Fibroblast of skin of right quadriceps (primary cell): Measurements from ENCODE around the gene BTBD9.
A peak's percentile ranks its signal among the peaks of the same experiment; 100 is the strongest.

Experiments
- DNase-seq: peaks from one replicate; pipeline ENCODE4 v3.0.0-alpha.2; 2013

The BTBD9 gene

GRCh38 chr6:38503960-38504682 lies 135.6 kb downstream of the BTBD9 start:
- DNase-seq, result no peak

GRCh38 chr6:38503032-38503773 lies 136.5 kb downstream of the BTBD9 start:
- no peak for DNase-seq

- no peak for DNase-seq
Measured at GRCh38 chr6:38502423-38502822, 137.3 kb downstream of the BTBD9 start.

GRCh38 chr6:38501931-38502330 lies 137.8 kb downstream of the BTBD9 start:
- no peak for DNase-seq

GRCh38 chr6:38499529-38500096 lies 140.1 kb downstream of the BTBD9 start:
- DNase-seq, result no peak

DNA sequence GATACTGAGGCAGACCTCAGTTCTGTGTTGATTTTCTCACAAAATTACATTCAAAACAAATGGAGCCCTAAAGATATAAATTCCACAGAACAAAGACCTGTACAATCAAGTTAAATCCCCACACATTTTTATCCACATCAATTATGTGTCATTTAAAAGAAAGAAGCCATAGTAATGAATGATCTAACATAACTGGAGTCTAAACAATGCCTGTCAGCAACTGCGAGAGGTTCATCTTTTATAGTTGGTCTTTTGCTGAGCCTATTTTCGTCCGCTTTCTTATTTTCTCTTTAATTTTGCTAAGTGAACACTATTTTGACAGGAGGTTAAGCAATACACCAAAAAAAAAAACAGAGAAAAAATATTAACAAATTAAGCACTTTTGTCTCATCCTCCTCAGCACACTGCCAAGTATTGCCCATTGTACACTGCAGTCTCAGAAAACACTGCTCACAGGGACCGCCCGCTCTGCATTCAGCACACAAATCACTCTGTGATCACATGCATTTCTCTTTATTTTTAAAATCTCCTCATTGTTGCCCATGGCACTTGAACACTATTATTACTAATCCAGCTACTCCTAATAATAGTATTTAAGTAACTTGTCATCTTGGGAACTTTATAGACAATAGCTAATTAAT lies 140.8 kb downstream of the BTBD9 start:
- no peak for DNase-seq

- DNase-seq, result no peak
Measured at GRCh38 chr6:38498085-38498484, 141.6 kb downstream of the BTBD9 start.

DNA sequence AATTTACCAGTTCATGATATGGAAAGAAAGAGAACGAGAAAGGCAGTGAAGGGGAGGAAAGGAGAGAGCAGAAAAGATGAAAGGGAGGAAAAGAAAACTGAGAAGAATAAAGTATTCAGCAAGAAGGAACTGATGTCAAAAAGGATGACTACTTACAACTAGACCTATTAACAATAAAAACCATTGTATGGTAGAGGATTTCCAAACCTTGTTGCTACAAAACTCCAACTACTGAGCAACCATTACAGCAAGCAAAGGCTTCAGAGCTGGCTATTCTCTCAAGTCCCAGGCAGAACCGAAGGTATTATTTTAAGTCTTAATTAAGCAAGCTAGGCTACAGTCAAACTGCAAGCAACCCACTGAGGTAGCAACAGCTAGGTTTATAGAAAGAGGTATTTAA lies 142.2 kb downstream of the BTBD9 start:
- DNase-seq, result no peak

DNA sequence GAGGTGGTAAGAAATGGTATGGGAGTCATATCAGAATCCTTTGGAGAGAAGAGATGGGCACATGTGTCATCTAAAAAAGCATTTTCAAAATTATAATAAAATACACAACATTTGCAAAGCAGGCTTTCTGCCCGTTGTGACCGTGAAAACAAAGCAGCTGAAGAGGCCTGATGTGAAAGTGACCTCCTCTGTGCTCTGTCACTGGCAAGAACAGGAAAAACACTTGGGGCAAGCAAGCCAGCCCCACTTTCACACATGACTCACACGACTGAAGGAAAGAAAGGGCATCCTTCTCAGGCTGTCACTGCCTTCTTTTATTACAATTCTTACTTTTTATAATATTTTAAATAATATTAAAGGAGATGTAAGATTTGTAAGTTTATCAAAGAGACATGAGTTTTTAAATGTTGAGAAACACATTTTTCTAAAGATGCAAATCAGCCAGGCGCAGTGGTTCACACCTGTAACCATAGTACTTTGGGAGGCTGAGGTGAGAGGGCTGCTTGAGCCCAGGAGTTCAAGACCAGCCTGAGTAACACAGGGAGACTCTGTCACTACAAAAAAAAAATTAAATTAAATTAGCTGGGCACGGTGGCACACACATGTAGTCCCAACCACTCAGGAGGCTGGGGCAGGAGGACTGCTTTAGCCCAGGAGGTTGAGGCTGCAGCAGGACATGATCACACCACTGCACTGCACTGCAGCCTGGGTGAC lies 143.7 kb downstream of the BTBD9 start:
- DNase-seq, result no peak

GRCh38 chr6:38495518-38495917 lies 144.2 kb downstream of the BTBD9 start:
- no peak for DNase-seq

GRCh38 chr6:38493931-38494547 lies 145.7 kb downstream of the BTBD9 start:
- DNase-seq, result peak; percentile 69

DNA sequence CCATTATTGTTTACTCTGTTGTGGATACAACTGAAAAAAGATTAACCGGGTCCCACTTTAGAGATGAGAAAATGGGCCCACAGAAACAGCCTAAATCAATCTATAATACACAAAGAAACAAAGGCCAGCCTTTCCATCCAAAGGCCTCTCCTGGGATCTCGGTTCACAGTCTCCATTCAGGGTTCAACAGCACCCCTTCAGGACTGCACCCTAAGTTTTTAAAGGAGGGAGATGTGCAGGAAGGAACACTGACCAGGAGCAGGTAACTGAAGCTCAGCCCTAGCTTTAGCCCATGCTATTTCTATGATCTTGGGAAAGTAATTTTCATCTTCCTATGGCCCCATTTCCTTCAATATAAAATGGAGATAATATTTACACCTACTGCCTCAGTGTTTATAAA lies 147.7 kb downstream of the BTBD9 start:
- DNase-seq, result no peak

GRCh38 chr6:38489951-38490350 lies 149.8 kb downstream of the BTBD9 start:
- DNase-seq, result peak; percentile 77

- DNase-seq, result no peak
Measured at GRCh38 chr6:38487423-38487822, 152.3 kb downstream of the BTBD9 start.

DNA sequence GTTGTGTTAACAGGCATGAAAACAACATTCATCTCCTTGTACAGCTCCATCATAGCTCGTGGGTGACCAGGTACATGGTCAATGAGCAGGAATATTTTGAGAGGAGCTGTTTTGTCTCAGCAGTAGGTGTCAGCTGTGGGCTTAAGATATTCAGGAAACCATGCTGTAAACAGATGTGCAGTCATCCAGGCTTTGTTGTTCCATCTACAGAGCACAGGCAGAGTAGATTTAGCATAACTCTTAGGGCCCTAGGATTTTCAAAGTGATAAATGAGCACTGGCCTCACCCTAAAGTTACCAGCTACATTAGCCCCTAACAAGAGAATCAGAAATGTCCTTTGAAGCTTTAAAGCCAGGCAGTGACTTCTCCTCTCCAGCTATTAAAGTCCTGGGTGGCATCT lies 154.2 kb downstream of the BTBD9 start:
- no peak for DNase-seq

DNA sequence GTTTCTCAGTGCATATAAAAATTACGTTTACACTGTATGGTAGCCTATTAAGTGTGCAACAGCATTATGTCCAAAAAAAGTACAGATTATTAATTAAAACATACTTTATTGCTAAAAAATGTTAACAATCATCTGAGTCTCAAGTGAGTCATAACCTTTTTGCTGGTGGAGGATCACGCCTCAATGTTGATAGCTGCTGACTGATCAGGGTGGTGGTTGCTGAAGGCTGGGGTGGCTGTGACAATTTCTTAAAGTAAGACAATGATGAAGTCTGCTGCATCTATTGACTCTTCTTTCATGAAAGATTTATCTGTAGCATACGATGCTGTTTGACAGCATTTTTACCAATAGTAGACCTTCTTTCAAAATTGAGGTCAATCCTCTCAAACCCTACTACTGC lies 155.1 kb downstream of the BTBD9 start:
- no peak for DNase-seq

DNA sequence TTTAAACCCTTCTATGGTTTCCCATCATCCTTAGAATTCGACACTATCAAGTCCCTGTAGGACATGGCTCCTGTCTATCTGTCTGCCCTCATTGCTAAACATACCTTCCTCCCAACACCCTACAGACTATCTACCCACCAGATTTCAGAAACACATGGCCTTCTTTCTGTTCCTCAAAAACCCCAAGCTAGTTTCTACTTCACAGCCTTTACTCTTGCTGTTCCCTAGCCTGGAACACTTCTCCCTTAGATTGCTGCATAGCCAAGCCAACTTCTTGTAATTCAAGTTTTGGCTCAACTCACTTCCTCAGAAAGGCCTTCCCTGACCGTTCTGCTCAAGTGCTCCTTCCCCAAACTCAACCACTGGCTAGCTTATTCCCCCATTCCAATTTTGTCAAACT lies 156.2 kb downstream of the BTBD9 start:
- no peak for DNase-seq

DNA sequence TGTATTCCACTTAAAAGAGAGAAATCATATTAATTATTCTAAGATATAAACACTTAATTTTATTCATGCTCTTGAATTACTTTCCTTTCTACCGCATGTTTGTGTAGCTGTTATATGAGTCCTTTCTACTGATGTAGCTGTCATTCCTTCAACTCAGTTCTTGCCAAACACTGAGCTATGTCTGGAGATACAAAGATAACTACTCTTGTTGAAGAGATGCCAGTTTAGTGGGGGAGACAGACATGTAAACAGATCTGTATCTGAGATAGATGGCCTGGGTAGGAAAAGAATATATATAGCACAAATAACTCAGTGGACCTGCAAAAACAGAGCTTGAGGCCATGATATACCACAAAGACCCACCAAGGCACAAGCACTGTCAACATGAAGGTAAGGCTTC lies 157.3 kb downstream of the BTBD9 start:
- peak; percentile 57 for DNase-seq

GRCh38 chr6:38481851-38482250 lies 157.9 kb downstream of the BTBD9 start:
- DNase-seq, result no peak

DNA sequence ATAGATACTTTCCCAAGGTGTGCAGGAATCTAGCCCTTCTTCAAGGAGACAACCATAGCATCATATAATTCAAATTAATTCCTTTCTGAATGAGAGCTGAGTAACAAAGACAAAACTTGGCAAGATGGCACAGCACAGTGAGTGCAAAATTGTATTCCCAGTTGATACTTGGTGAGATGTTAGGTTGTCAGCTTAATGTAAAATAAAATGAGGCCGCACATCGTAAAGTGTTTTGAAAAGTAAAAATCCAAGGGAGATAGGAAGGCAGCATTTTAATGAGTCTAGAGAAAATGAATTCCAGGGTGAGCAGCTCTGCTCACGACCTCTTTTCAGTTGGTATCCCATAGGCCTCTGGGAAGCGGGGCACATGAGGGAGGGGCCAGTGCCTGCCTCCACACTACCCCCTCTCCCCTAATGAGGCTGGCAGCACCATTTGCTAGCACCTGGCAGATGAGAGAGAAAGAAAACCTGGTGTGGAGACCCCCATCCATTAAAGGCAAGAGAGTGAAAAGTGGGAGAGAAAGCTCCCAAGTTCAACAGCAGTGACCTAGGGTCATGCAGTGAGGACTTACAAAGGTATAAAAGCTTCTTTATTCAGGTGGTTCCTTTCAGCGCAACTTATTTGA lies 158.4 kb downstream of the BTBD9 start:
- DNase-seq, result no peak

DNA sequence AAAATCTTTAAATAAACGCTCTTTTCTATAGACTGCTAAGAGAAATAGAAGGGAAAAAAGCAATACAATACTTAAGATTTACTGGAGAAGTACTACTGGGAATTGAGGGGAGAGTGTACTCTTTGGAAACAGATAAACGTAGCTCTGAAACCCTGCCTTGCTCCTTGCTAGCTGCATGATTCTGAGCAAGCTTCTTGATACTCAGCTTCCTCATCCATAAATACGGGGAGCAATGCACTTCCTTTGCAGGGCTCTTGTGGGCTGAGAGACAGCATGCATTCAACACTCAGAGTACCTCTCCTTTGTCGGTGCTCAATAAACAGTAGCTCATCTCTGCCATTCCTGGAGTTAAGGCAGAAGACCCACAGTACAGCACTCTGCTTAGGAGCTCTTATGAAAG lies 159.7 kb downstream of the BTBD9 start:
- no peak for DNase-seq

- DNase-seq, result no peak
Measured at GRCh38 chr6:38479331-38479730, 160.4 kb downstream of the BTBD9 start.
